NK-92 (cell line): Measurements from ENCODE around the gene ZNF207.
"Not testable (repeated sequence)": the region's sequence is repeated elsewhere in the genome, so short reads cannot be mapped to it uniquely, and the experiment has no call there.

ENCODE experiments used
- DNase-seq: peaks from one replicate; lab custom pipeline; 2025; ENCODE audit not compliant: unreplicated experiment; lab: John Stamatoyannopoulos, UW

The ZNF207 gene

DNA sequence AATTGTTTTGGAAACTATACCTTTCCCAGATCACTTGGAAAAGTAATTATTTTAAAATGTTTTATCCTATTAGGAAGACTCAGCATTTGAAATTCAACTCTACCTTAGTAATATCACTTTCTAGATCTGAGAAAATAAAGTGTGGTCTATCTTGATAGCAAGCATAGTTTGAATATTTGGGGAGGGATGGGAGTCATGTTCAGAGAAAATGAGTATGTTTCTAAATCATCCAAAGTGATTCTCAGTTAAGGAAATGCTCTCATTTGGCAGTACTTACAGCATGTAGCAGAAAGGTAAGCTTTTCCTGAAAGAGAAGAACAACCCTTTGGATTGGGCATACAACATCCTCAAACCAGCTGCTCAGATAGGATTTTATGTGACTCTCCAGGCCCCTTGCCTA, 14.9 kb upstream of the ZNF207 start:
- DNase-seq = no peak

DNA sequence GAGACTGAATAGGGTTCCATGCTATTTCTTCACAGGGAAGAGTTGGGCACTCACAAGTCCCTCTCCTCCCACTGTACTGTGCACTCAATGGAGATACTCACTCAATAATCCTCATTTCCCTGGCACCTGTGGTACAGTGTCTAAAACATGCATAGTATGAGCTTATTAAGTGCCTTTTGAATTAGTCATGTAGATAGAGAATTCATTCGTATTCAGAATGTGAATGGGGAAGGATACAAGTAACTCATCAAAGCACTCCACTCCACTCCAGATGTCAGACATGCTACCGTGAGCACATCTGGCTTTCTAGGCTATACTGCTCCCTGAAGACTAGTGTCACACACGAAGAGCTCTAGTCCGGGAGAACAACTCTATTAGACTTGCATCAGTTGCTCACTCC, 14.3 kb upstream of the ZNF207 start:
- DNase-seq = no peak

DNA sequence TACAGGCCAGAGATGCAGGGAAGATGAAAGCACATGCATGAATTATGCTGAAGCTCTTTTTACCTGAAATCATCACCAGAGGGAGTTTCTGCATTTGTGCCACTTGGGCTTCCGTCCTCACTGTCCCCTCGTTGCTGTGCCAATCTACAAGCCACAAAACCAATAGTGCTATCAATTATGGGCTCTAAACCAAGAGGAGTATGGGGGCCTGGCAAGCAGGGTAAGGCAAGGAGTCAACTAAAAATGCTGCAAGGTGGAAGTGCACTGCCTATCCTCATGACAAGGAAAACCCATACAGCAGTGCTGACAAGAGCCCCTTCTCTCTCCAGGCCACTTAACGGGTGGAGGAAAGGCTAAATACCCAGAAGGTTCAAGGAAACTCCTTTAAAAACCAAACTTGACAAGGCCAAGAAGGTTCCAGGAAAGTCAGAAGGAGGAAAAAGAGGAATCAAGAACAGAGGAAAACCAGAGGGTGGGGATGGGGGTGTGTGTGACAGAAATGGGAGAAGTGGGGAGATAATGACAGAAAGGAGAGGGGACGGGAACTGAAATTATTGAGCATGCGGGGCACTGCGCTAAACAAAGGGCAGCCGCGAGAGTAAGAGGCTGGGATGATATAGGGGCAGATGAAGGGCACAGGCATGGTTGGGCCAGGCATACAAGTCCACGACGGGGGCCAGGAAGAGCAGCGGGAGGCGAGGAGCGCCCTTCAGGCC, 8.7 kb upstream of the ZNF207 start:
- DNase-seq = no peak

GRCh38 chr17:32341857-32342602, 7.9 kb upstream of the ZNF207 start, which contains the start of gene C17orf75:
Gene C17orf75 (minus strand): TSS chr17:32342173. CDS start chr17:32342139, 34 bp downstream.
- no peak for DNase-seq

GRCh38 chr17:32342603-32343325, 7.2 kb upstream of the ZNF207 start:
- no peak for DNase-seq

DNA sequence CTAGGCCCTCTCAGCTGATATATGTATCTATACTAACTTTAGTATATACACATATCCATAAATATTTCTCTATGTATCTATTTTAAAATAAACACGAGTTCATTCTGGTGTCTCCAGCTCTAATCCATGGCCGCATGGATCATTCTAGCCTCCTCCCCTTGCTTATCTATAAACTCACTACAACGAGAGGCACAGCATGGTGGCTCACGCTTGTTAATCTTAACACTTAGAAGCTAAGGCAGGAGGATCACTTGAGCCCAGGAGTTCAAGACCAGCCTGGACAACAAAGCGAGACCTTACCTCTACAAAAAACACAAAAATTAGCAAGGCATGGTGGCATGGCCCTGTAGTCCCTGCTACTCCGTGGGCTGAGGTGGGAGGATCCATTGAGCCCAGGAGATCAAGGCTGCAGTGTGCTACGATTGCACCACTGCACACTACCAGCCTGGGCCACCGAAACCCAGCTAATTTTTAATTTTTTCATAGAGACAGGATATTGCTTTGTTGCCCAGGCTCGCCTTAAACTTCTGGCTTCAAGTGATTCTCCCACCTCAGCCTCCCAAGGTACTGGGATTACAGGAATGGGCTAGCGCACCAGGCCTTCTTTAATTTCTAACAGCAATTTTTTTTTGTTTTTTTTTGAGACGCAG, 3.9 kb upstream of the ZNF207 start:
- no peak for DNase-seq

DNA sequence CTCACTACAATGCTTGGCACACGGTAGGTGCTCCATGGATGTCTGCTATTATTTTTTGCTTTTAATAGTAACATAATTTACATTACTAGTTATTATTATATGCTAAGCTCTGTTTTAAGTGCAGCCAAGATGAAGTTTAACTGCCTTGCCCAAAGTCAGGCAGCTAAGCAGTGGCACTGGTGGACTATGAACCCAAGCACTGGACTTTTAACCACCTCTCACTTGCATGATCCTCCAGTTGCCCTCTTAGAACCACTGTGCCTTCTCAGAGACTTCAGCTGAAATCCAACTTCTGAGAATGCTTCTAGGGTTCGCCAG, 1.5 kb upstream of the ZNF207 start:
- DNase-seq = no peak

GRCh38 chr17:32349503-32349853, 479 bp upstream of the ZNF207 start:
- DNase-seq = no peak

- no peak for DNase-seq
Observed at GRCh38 chr17:32350666-32351418, 885 bp downstream of the ZNF207 start.

DNA sequence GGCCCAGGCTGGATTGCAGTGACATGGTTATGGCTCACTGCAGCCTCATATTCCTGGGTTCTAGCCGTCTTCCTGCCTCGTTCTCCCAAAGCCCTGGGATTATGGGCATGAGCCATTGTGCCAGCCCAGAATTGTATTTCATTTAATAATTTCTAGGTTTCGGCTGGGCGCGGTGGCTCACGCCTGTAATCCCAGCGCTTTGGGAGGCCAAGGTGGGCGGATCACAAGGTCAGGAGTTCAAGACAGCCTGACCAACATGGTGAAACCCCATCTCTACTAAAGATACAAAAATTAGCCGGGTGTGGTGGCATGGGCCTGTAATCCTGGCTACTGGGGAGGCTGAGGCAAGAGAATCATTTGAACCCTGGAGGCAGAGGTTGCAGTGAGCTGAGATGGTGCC, 2.8 kb downstream of the ZNF207 start:
- DNase-seq = not testable (repeated sequence)

DNA sequence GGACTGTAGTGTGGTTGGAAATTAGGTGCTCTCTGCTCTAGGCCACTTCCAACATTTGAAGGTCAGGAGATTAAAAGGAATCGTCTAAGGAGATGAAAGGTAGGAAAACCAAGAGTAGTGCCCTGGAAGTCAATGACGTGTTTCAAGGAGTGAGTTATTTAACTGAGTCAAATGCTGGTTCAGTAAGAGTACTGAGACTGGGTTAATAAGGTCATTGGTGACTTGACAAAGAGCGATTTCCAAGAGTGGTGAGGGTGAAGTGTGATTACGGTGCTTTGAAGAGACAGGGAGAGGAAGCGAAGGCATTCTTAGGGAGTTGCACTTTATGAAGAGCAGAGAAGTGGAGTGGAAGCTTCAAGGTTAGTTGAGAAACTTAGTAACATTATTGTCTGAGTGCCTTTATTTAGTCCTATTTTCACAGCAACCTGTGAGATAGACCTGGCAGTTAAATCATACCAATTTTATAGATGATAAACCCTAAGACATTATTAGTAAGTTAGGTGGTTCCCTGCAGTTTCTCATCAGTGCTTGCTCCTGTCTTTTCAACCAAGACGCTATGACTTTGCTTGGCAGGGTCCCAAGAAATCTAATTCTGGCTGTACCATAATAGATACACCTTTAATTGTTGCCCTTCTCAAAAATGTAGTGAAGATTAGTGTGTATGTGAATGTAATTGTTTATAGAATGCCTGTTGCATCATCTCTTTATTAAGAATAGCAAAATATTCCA, 5.9 kb downstream of the ZNF207 start:
- no peak for DNase-seq

DNA sequence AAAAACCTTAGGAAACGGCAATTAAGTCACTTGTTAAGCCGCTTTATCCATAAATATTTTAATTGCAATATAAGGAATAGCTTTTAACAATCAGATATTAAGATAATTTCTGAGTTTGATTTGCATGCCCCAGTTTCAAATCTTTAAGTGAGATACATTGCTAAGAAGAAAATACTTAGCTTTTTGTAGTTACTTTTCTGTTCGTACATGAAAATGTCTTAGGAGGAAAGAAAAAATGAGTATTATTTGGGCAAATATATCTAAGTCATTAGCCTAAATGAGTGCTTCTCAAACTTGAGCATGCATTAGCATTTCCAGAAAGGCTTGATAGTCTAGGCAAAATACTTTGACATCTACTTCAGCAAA, 6.4 kb downstream of the ZNF207 start:
- DNase-seq = no peak

DNA sequence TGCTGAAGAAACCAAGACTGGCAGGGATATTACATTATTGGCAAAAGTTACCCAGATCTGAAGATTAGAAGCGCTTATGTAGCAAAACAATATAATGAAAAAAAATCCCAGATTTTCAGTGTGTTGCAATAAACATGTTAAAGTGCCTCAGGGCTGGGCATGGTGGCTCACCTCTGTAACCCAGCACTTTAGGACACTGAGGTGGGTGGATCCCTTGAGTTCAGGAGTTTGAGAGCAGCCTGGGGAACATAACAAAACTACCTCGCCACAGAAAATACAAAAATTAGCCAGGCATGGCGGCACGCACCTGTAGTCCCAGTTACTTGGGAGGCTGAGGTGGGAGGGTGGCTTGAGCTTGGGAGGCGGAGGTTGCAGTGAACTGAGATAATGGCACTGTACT, 6.8 kb downstream of the ZNF207 start:
- no peak for DNase-seq

DNA sequence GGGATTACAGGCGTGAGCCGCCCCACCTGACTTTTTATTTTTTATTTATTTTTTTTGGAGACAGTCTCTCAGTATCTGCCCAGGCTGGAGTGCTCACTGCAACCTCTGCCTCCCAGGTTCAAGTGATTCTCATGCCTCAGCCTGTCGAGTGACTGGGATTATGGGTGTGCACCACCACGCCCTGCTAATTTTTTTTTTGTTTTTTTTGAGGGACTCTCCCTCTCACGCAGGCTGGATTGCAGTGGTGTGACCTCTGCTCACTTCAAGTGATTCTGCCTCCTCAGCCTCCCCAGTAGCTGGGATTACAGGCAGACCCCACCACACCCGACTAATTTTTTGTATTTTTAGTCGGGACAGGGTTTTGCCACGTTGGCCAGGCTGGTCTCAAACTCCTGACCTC, 7.7 kb downstream of the ZNF207 start:
- no peak for DNase-seq

GRCh38 chr17:32361270-32361669, 11.3 kb downstream of the ZNF207 start:
- no peak for DNase-seq

DNA sequence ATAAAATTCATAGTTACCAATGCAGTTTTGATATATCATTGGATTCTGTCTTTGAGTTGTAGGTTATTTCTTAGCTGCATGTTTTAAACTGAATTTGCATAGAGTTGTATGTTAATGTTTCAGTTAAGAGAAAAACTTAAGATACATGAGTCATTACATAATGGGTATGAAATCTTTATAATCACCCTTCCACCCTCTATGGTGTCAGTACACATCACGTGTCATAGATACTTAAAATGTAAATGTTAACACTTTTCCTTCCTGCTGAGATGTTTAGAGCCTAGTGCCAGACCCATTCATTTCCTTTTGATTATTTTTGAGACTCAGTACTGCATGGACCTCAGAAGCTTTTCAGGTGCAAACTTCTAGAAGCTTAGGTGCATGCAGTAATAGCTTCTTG, 20.5 kb downstream of the ZNF207 start:
- DNase-seq = no peak

DNA sequence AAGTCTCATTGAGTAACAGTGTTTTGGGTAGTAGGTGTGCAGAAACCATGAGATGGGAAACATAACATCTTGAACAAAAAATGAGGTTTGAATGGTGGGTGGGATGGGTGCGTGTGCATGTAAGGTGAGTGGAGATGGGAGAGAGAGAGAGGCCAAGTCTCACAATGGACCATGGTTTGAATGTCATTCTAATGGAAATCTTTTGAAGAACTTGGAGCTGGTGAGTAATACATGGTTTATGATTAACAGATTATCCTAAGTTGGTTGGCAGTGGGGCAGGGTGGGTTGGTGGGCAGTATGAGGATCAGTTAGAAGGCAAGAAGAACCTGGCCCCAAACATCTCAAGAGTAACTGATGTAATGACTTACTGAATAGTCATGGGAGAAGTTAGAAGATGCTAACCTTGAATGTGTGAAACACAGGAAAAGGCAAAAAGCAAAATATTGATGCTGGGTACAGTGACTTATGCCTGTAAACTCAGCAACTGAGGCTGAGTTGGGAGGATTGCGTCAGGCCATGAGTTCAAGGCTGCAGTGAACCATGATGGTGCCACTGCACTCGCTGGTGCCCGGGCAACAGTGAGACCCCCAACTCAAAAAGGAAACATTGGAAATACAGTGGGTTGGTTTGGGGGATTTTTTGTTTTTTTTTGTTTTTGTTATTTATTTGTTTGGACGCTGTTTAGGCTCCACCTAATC, 32.7 kb downstream of the ZNF207 start:
- no peak for DNase-seq

- no peak for DNase-seq
Observed at GRCh38 chr17:32383926-32384434, 34.0 kb downstream of the ZNF207 start.

DNA sequence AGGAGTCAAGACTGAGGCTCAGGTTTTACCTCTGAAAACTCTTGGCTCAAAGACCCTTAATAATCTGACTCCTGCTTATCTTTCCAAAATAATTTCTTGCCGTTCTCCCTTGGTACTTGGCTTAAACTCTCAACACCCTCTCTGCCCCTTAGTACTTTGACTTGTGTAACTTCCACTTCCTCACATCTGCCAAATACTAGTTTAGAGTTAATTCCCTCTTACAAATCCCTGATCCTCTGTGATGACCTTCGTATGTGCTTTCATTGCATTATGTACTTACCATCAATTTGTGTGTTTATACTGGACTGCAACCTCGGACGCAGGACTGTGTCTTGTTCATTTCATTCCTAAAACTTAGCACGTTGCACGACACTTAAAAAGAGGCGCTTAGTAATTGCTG, 35.2 kb downstream of the ZNF207 start:
- DNase-seq = no peak

GRCh38 chr17:32385971-32386370, 36.0 kb downstream of the ZNF207 start:
- DNase-seq = no peak
